ENCODE measurements around the gene RAD9A.

- no peak for TF ChIP-seq POLR2AphosphoS5 (IDR thresholded peaks at IDR 0.05)
- no peak for TF ChIP-seq CTCF (IDR thresholded peaks at IDR 0.05)
Observed at GRCh38 chr11:67410984-67411784, 19.4 kb downstream of the RAD9A start.
